GM20000 (cell line): ENCODE measurements around the gene RAB22A.

Experiments used
- DNase-seq: peaks from one replicate; pipeline ENCODE4 v3.0.0; 2012; ENCODE audit warnings: low spot score
- CTCF ChIP-seq: IDR thresholded peaks from 2 replicates; pipeline ENCODE4 v1.5.1; 2012; ENCODE audit warnings: mild to moderate bottlenecking, control low read depth; ENCODE audit errors: extremely low read depth, missing control alignments

RAB22A gene

DNA sequence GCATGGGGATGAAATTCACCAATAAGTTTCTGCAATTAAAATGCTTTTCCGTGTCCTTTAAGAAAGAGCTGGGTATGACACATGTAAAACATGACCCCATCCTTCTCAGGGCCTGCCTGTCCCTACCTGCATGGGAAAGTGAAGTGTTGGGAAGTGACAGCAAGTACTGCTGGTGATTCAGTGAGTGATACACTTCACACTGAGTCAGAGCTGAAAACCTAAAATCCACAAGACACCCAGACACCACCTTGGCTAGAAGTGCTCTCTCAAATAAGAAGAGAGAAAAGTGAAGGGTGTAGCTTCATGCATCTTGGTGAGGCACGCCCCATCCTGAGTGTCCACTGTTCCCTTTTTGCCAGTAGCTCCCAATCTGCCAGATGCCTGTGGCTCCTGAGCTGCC is 3.3 kb downstream of the RAB22A start:
- no peak for DNase-seq
- no peak for TF ChIP-seq CTCF

DNA sequence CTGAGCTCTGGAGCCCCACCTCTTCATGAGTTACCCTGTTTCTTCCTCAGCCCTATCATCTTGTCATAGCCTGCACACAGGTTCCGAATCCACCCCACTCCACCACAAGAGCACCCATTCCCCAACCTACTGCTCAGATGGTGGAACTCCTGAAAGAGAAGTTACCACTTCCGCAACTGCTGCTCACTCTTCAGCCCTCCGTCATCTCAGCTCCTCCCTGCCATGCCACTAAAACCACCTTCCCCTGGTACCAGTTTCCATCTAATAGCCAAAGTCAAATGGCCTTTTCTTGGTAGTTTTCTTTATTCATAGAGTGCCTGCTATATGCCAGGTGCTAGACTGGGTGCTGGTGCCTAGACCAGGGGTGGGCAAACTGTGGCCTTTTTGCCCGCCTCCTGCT is 3.9 kb downstream of the RAB22A start:
- TF ChIP-seq CTCF, result no peak
- DNase-seq, result no peak

DNA sequence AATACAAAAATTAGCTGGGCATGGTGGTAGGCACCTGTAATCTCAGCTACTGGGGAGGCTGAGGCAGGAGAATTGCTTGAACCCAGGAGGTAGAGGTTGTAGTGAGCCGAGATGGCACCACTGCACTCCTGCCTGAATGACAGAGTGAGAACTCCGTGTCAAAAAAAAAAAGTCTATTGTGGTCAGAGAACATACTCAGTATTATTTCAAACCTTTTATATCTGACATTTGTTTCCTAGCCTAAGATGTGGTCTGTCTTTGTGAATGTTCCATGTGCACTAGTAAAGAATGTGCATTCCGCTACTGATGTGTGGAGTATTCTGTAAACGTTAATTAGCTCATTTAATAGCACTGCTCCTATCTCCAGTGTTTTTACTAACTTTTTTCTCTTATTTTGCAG is 11.7 kb downstream of the RAB22A start:
- TF ChIP-seq CTCF, result no peak
- DNase-seq, result no peak

DNA sequence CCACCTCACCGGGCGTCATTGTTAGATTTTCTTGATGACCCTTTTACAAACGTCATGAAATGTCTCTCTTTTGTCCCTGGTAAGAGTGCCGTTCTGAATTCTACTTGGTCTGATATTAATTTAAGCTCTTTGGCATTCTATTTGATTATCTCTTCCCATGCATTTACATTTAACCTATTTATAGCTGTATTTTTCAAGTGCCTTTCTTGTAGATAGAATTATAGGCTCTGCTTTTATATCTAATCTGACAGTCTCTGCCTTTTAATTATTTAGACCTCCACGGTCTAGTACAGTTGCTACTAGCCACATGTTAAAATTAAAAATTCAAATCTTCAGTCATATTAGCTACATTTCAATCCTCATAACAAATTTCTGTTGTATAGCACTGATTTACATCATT is 12.6 kb downstream of the RAB22A start:
- no peak for TF ChIP-seq CTCF
- no peak for DNase-seq

- DNase-seq, result no peak
- no peak for TF ChIP-seq CTCF
These were observed 16.4 kb downstream of the RAB22A start for GRCh38 chr20:58325912-58326311.

DNA sequence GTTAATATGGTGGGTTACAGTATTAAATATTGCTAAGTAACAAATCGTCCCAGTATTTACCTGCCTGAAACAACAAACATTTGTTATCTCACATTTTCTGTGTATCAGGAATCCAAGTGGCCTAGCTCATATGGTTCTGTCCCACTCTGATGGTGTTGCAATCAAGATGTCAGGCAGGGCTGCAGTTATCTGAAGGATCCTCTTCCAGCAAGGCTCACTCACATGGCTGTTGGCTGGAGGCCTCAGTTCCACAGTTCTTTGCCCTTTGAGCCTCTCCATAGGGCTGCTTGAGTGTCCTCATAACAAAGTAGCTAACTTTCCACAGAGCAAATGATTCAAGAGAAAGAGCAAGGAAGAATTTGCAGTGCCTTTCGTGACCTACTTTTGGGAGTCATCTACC is 17.7 kb downstream of the RAB22A start:
- no peak for DNase-seq
- TF ChIP-seq CTCF, result no peak

- no peak for DNase-seq
- no peak for TF ChIP-seq CTCF
These were observed 19.3 kb downstream of the RAB22A start for GRCh38 chr20:58328836-58329235.

DNA sequence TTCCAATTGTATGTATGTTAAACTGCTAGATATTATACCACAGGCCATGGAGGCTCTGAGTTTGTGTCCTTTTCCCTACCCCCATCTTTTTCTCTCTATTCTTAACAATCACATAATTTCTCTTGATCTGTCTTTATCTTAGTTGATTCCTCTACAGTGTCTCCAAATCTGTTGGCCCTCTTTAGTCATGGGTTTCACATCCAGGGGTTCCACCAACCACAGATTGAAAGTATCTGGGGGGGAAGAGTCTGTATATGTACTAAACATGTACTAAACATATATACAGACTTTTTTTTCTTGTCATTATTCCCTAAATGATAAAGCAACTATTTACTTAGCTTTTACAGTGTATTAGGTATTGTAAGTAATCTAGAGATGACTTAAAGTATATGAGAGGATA is 20.2 kb downstream of the RAB22A start:
- TF ChIP-seq CTCF, result no peak
- DNase-seq, result no peak
